Nephron (organoid): ENCODE results near the gene NAA38.
A peak's percentile ranks its signal among the peaks of the same experiment; 100 is the strongest.

ENCODE experiments used
- H3K27ac Mint-ChIP-seq, 3 experiments: 2 replicates each; pipeline ENCODE4 v1.8.0; 2020; ENCODE audit warnings: mixed read lengths in 3 of 3, mild to moderate bottlenecking in 2 of 3, moderate library complexity in 1 of 3
- H3K27me3 Mint-ChIP-seq: 2 replicates; pipeline ENCODE4 v1.8.0; 2021; ENCODE audit warnings: low read depth, mild to moderate bottlenecking, moderate library complexity, mixed read lengths
- H3K36me3 Mint-ChIP-seq: 2 replicates; pipeline ENCODE4 v1.8.0; 2020; ENCODE audit warnings: low read depth, mixed read lengths
- H3K4me1 Mint-ChIP-seq: 2 replicates; pipeline ENCODE4 v1.8.0; 2020; ENCODE audit warnings: mixed read lengths
- H3K4me3 Mint-ChIP-seq, 3 experiments: 2 replicates each; pipeline ENCODE4 v1.8.0; 2020; ENCODE audit warnings: mild to moderate bottlenecking in 3 of 3, mixed read lengths in 3 of 3, moderate library complexity in 2 of 3
- H3K9me3 Mint-ChIP-seq: 2 replicates; pipeline ENCODE4 v1.8.0; 2020; ENCODE audit warnings: mixed read lengths
- CTCF ChIP-seq, 3 experiments: fragments of 200-600 bp; sonication (generic); IDR thresholded peaks; one replicate each; pipeline ENCODE4 v1.5.0; 2021; ENCODE audit warnings: antibody characterized with exemption in 3 of 3; ENCODE audit not compliant: unreplicated experiment in 3 of 3

Gene NAA38

DNA sequence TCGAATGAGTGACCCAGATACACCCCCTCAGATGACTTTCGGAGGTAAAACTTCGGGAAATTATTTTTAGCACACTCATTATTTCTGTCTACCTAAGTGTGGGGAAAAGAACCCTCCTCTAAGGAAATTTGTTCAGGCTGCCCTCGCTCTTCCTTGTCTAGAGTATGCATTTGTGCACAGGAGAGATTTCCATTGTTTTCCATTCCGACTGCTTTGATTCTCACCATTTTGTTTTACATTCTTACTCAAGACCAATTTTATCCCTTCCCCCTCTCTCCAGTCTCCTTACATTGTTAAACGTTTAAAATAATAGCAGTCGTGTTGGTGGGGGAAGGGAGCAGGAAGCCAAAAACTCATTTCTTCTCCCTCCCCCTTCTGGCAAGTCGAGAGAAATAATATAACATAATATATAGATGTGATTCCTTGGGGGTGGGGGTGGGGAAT is 29.7 kb upstream of the NAA38 start:
- Mint-ChIP-seq H3K9me3 (no peaks in the 10 kb centered on the region), H3K27ac (no peak overlapping the region), H3K36me3 (peaks cover 27% of the 10 kb centered on the region), H3K4me1 (peaks cover 3% of the 10 kb centered on the region), H3K4me3 (no peak overlapping the region), H3K27me3 (no peaks in the 10 kb centered on the region)
- no peak for TF ChIP-seq CTCF (IDR thresholded peaks at IDR 0.05; ENCODE audit: unreplicated experiment in 3 of 3)

- no peaks in the 10 kb centered on the region for H3K9me3 Mint-ChIP-seq
- H3K36me3 Mint-ChIP-seq, result peaks cover 22% of the 10 kb centered on the region
- H3K27me3 Mint-ChIP-seq, result no peaks in the 10 kb centered on the region
- no peaks in the 10 kb centered on the region for H3K4me1 Mint-ChIP-seq
- H3K27ac Mint-ChIP-seq, result no peak overlapping the region
- peak in 1 of 3 experiments; percentile 21 for TF ChIP-seq CTCF (IDR thresholded peaks at IDR 0.05; ENCODE audit: unreplicated experiment in 3 of 3)
- no peak overlapping the region for H3K4me3 Mint-ChIP-seq
These were observed 29.1 kb upstream of the NAA38 start for GRCh38 chr17:7886227-7887037.

DNA sequence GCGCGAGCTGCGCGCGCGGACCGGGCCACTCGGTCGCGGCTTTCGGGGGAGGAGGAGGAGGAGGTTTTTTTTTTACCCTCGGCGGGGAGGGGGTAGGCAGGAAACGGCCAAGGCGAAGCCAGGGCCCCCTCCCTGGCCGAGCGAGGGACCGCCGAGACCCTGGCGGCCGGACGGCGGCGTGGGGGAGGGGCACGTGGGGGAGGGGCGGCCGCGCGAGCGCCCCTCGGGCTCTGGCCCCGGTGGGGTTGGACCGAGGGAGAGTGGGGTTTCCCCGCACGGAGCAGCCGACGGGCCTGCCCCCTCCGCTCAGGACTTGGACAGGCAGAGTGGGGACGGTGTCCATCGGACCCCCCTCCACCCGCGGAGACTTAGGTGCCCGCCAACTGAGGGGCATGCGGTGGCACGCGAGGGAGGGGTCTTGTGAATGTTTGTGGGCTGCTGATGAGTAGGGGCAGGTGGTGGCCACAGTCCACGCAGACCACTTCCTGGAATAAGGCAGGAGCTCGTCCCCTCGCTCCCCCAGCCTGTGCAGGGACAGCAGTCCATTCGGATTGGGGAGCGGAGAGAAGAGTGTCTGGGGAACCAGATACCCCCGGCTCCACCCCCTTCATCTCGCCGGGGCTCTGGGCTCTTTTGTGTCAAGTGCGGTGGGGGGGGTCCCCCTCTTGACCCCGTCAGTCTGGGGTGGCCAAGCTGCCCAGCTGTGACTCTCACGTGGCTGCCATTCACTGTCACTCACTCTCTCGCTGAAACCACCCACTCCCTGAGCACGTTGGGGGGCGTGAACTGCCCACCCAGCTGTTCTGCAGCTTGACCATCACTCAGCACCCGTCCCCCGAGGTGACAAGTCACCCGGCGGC is 28.2 kb upstream of the NAA38 start:
- TF ChIP-seq CTCF (IDR thresholded peaks at IDR 0.05; ENCODE audit: unreplicated experiment in 3 of 3), result no peak
- H3K36me3 Mint-ChIP-seq, result peaks cover 14% of the 10 kb centered on the region
- H3K9me3 Mint-ChIP-seq, result no peaks in the 10 kb centered on the region
- no peaks in the 10 kb centered on the region for H3K4me1 Mint-ChIP-seq
- no peak overlapping the region for H3K27ac Mint-ChIP-seq
- H3K4me3 Mint-ChIP-seq, result no peak overlapping the region
- H3K27me3 Mint-ChIP-seq, result no peaks in the 10 kb centered on the region

DNA sequence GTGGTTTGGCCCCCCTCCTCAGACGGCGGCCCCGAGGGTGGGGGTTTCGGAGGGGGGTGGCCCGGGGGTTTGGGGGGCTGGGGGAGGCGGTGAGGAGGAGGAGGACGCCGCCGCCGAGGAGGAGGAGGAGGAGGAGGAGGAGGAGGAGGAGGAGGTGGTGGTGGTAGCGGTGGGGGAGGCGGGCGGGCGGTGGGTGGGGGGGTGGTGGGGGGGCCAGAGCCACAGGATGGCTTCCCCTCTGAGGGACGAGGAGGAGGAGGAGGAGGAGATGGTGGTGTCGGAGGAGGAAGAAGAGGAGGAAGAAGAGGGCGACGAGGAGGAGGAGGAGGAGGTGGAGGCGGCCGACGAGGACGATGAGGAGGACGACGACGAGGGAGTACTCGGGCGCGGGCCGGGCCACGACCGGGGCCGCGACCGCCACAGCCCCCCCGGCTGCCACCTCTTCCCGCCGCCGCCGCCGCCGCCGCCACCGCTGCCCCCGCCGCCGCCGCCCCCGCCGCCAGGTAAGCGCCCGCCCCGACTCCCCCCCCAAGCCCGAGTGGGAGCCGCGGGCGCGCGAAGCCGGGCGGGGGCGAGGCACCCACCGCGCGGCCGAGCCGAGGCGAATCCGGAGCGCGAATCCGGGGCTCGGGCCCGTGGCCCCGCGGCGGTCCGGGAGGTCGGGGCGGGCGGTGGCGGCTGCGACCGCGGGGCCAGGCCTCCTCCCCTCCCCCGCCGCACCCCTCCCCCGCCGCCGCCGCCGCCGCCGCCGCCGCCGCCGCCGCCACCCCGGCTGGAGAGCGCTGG is 27.4 kb upstream of the NAA38 start:
- no peaks in the 10 kb centered on the region for H3K27me3 Mint-ChIP-seq
- no peak for TF ChIP-seq CTCF (IDR thresholded peaks at IDR 0.05; ENCODE audit: unreplicated experiment in 3 of 3)
- H3K4me3 Mint-ChIP-seq, result peak overlapping the region; percentile 78 to 84 (median 83)
- peaks cover 6% of the 10 kb centered on the region for H3K36me3 Mint-ChIP-seq
- no peaks in the 10 kb centered on the region for H3K4me1 Mint-ChIP-seq
- H3K27ac Mint-ChIP-seq, result no peak overlapping the region
- H3K9me3 Mint-ChIP-seq, result no peaks in the 10 kb centered on the region

GRCh38 chr17:7883781-7884386 is 26.5 kb upstream of the NAA38 start:
- H3K27ac Mint-ChIP-seq, result no peak overlapping the region
- no peaks in the 10 kb centered on the region for H3K36me3 Mint-ChIP-seq
- H3K4me3 Mint-ChIP-seq, result peak overlapping the region in 1 of 3 experiments; percentile 84
- no peaks in the 10 kb centered on the region for H3K9me3 Mint-ChIP-seq
- TF ChIP-seq CTCF (IDR thresholded peaks at IDR 0.05; ENCODE audit: unreplicated experiment in 3 of 3), result no peak
- H3K27me3 Mint-ChIP-seq, result no peaks in the 10 kb centered on the region
- no peaks in the 10 kb centered on the region for H3K4me1 Mint-ChIP-seq
